CD14-positive monocyte (primary cell): ENCODE results near the gene AMD1. TPM values are rescaled to one million over a fixed set of nuclear protein-coding genes. Genes with fewer than 3 reads are reported as not detected.

Source experiments
- DNase-seq, 3 donors: peaks; one replicate each; pipeline ENCODE4 v3.0.0-alpha.2; 2011 to 2022
- H2AFZ ChIP-seq: 2 replicates; pipeline ENCODE4 v1.6.0; 2012; ENCODE audit warnings: mild to moderate bottlenecking, low read depth, low read length, inconsistent platforms; ENCODE audit not compliant: insufficient read depth, poor library complexity, severe bottlenecking
- H3K27ac ChIP-seq, 2 donors: 1 replicate in 1 of 2; 2 replicates in 1 of 2; pipeline ENCODE4 v1.5.1; 2012 to 2013; ENCODE audit warnings: low read length in 2 of 2, control low read depth in 1 of 2, inconsistent platforms in 1 of 2, low read depth in 1 of 2, mild to moderate bottlenecking in 1 of 2
- H3K27me3 ChIP-seq, 2 donors: one replicate each; pipeline versions ENCODE4 v1.6.0 to v1.6.1; 2011 to 2013; ENCODE audit warnings: low read length in 2 of 2; ENCODE audit not compliant: control insufficient read depth in 2 of 2, insufficient read depth in 2 of 2
- H3K36me3 ChIP-seq, 2 donors: replicated peaks in 1 of 2; 1 replicate in 1 of 2; 2 replicates in 1 of 2; pipeline versions ENCODE4 v1.5.1 to v1.6.1; 2012 to 2013; ENCODE audit warnings: low read length in 2 of 2, control low read depth in 1 of 2, inconsistent platforms in 1 of 2, mild to moderate bottlenecking in 1 of 2; ENCODE audit not compliant: insufficient read depth in 2 of 2, control insufficient read depth in 1 of 2
- H3K4me1 ChIP-seq, 2 donors: 1 replicate in 1 of 2; 2 replicates in 1 of 2; pipeline versions ENCODE4 v1.5.1 to v1.6.1; 2012 to 2013; ENCODE audit warnings: low read length in 2 of 2, control low read depth in 1 of 2, inconsistent platforms in 1 of 2, mild to moderate bottlenecking in 1 of 2, moderate library complexity in 1 of 2; ENCODE audit not compliant: insufficient read depth in 2 of 2, control insufficient read depth in 1 of 2
- H3K4me2 ChIP-seq: replicated peaks from 2 replicates; pipeline ENCODE3; 2012; ENCODE audit warnings: low read length, moderate library complexity, mild to moderate bottlenecking; ENCODE audit not compliant: poor library complexity, severe bottlenecking; ENCODE audit errors: extremely low read depth
- H3K4me3 ChIP-seq, 3 experiments: fragments of 200-600 bp in 1 of 3; sonication (generic) in 1 of 3; replicated peaks in 1 of 3; 1 replicate in 2 of 3; 2 replicates in 1 of 3; pipeline ENCODE4 v1.5.1; 2011 to 2013; ENCODE audit warnings: low read length in 3 of 3, mild to moderate bottlenecking in 3 of 3, control low read depth in 2 of 3, low read depth in 2 of 3, inconsistent platforms in 1 of 3, moderate library complexity in 1 of 3
- H3K79me2 ChIP-seq: 2 replicates; pipeline ENCODE4 v1.6.0; 2012; ENCODE audit warnings: mild to moderate bottlenecking, control low read depth, inconsistent platforms, low read length, moderate library complexity; ENCODE audit not compliant: insufficient read depth
- H3K9ac ChIP-seq: 2 replicates; pipeline ENCODE4 v1.6.0; 2017; ENCODE audit warnings: low read length, mild to moderate bottlenecking; ENCODE audit not compliant: insufficient read depth, poor library complexity, severe bottlenecking
- H3K9me3 ChIP-seq, 2 donors: replicated peaks in 1 of 2; 1 replicate in 1 of 2; 2 replicates in 1 of 2; pipeline versions ENCODE4 v1.5.1 to v1.6.1; 2012 to 2013; ENCODE audit warnings: low read length in 2 of 2, control low read depth in 1 of 2; ENCODE audit not compliant: control insufficient read depth in 1 of 2, insufficient read depth in 1 of 2
- H4K20me1 ChIP-seq: 2 replicates; pipeline ENCODE4 v1.6.0; 2012; ENCODE audit warnings: mild to moderate bottlenecking, low read length, control low read depth, moderate library complexity; ENCODE audit not compliant: insufficient read depth
- H3K27ac Mint-ChIP-seq, 7 donors: one replicate each; pipeline ENCODE4 v1.8.0; 2020; ENCODE audit warnings: mild to moderate bottlenecking in 7 of 7, mixed read lengths in 7 of 7, moderate library complexity in 6 of 7, inconsistent platforms in 2 of 7
- H3K27me3 Mint-ChIP-seq, 3 donors: one replicate each; pipeline ENCODE4 v1.8.0; 2021 to 2022; ENCODE audit warnings: low read depth in 3 of 3, mild to moderate bottlenecking in 3 of 3, mixed read lengths in 3 of 3, moderate library complexity in 3 of 3, inconsistent platforms in 1 of 3
- H3K36me3 Mint-ChIP-seq, 2 donors: one replicate each; pipeline ENCODE4 v1.8.0; 2020; ENCODE audit warnings: mixed read lengths in 2 of 2, inconsistent platforms in 1 of 2, mild to moderate bottlenecking in 1 of 2
- H3K4me1 Mint-ChIP-seq: one replicate; pipeline ENCODE4 v1.8.0; 2020; ENCODE audit warnings: mild to moderate bottlenecking, mixed read lengths
- H3K4me3 Mint-ChIP-seq, 2 donors: one replicate each; pipeline ENCODE4 v1.8.0; 2020; ENCODE audit warnings: mild to moderate bottlenecking in 2 of 2, mixed read lengths in 2 of 2, moderate library complexity in 1 of 2
- H3K9me3 Mint-ChIP-seq, 7 donors: one replicate each; pipeline ENCODE4 v1.8.0; 2020 to 2022; ENCODE audit warnings: mixed read lengths in 7 of 7, mild to moderate bottlenecking in 6 of 7, moderate library complexity in 6 of 7, inconsistent platforms in 2 of 7
- CTCF ChIP-seq: fragments of 200-600 bp; IDR thresholded peaks from one replicate; pipeline ENCODE4 v1.8.0; 2022; ENCODE audit warnings: antibody characterized with exemption, mild to moderate bottlenecking
- WGBS: methylation state at CpG from one replicate; pipeline ENCODE4 v1.1.5; 2013; ENCODE audit warnings: missing lambda C conversion rate; ENCODE audit not compliant: insufficient coverage; 5-methylcytosine and 5-hydroxymethylcytosine counted together
- intact Hi-C, 2 donors: fragments of 100-400 bp; cut with micrococcal nuclease; formaldehyde crosslinking; loops; one replicate each; pipeline versions ENCODE4 v1.15.0 to v1.15.1; 2023
- polyA plus RNA-seq, 3 donors: library from polyadenylated mRNA; depleted of rRNA in 1 of 3; unstranded in 2 of 3; stranded (reverse) in 1 of 3; fragments of 300-500 nt in 2 of 3; fragments of >200 nt in 1 of 3; fragmentation: Illumina TruSeq in 2 of 3; gene quantifications; 1 replicate in 2 of 3; 2 replicates in 1 of 3; pipeline ENCODE4 v1.2.3, GENCODE V29; 2012 to 2021

The AMD1 gene
- polyA plus RNA-seq, 3 donors: 35.0 to 60.5 (median 45.3) TPM

GRCh38 chr6:110895907-110896608 is 21.5 kb downstream of the AMD1 start:
- Histone ChIP-seq H3K4me2 (no peak overlapping the region), H3K9me3 (no peaks in the 10 kb centered on the region), H4K20me1 (peaks cover 54% of the 10 kb centered on the region), H3K36me3 (peaks cover 61 to 75% of the 10 kb centered on the region in 2 donors), H3K27me3 (no peaks in the 10 kb centered on the region), H3K27ac (no peak overlapping the region), H3K4me3 (no peak overlapping the region), H3K4me1 (no peaks in the 10 kb centered on the region), H3K79me2 (peaks cover 25% of the 10 kb centered on the region), H3K9ac (no peak overlapping the region), H2AFZ (no peak overlapping the region)
- Mint-ChIP-seq H3K27ac (peak overlapping the region in 2 of 7 donors; percentile 53 to 72), H3K4me1 (no peaks in the 10 kb centered on the region), H3K36me3 (peaks cover 64 to 77% of the 10 kb centered on the region in 2 donors), H3K27me3 (no peaks in the 10 kb centered on the region), H3K9me3 (no peaks in the 10 kb centered on the region), H3K4me3 (no peak overlapping the region)
- WGBS: 90% methylated on average over 2 of the region's 4 CpGs
- intact Hi-C loops: no loop called here
- DNase-seq: no peak
- no peak for TF ChIP-seq CTCF

- no peak for TF ChIP-seq CTCF
- WGBS: 96% methylated on average over 3 of the region's 9 CpGs
- H3K27me3 ChIP-seq: no peaks in the 10 kb centered on the region
- no peaks in the 10 kb centered on the region for H3K4me1 ChIP-seq
- peaks cover 11% of the 10 kb centered on the region for H3K79me2 ChIP-seq
- Mint-ChIP-seq H3K36me3 (peaks cover 50 to 64% of the 10 kb centered on the region in 2 donors), H3K4me3 (no peak overlapping the region), H3K4me1 (no peaks in the 10 kb centered on the region), H3K27ac (peak overlapping the region in 4 of 7 donors; percentile 1 to 73 (median 40)), H3K9me3 (no peaks in the 10 kb centered on the region), H3K27me3 (no peaks in the 10 kb centered on the region)
- no peaks in the 10 kb centered on the region for H3K9me3 ChIP-seq
- DNase-seq: no peak
- intact Hi-C loops: no loop called here
- peaks cover 41% of the 10 kb centered on the region for H4K20me1 ChIP-seq
- no peak overlapping the region for H3K27ac ChIP-seq
- no peak overlapping the region for H3K4me2 ChIP-seq
- H3K4me3 ChIP-seq: no peak overlapping the region
- no peak overlapping the region for H2AFZ ChIP-seq
- H3K36me3 ChIP-seq: peaks cover 48 to 61% of the 10 kb centered on the region in 2 donors
- H3K9ac ChIP-seq: no peak overlapping the region
Observed at GRCh38 chr6:110897433-110897832, 22.8 kb downstream of the AMD1 start.
